ENCODE results near the gene IMMP2L.

DNA sequence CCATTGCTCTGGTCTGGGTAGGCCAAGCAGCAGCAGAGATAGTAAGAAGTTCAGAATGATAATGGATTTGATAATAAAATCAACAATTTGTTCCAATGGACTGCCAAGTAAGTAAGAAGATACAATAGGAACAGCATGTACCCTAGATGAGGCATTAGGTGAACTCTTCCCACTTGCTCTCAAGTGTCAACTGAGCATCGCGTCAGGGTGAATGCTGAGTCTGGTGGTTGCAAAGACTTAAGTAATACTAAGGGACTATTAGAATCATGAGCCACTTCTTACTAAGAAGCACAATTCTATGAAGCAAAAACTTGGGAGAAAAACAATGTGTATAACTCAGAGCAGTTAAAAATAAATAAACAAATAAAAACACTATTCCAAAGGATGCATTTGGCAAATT, 416.8 kb downstream of the IMMP2L start:
- TF ChIP-seq SP1 (CRISPR knock-in tag; conservative IDR thresholded peaks at IDR 0.05) (no peak), FOXJ3 (CRISPR knock-in tag; IDR thresholded peaks at IDR 0.05; ENCODE audit: borderline replicate concordance) (no peak), TCF7 (CRISPR knock-in tag; IDR thresholded peaks at IDR 0.05; ENCODE audit: low read depth) (no peak), ELF4 (CRISPR knock-in tag; IDR thresholded peaks at IDR 0.05; ENCODE audit: low read depth) (no peak), ZNF232 (CRISPR knock-in tag; IDR thresholded peaks at IDR 0.05) (no peak), IRF2 (CRISPR knock-in tag; IDR thresholded peaks at IDR 0.05; ENCODE audit: borderline replicate concordance, low read depth) (no peak)
- TF ChIP-seq, protein P1, sequence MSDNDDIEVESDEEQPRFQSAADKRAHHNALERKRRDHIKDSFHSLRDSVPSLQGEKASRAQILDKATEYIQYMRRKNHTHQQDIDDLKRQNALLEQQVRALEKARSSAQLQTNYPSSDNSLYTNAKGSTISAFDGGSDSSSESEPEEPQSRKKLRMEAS (CRISPR knock-in tag; IDR thresholded peaks at IDR 0.05): no peak
- TF ChIP-seq, protein P2, sequence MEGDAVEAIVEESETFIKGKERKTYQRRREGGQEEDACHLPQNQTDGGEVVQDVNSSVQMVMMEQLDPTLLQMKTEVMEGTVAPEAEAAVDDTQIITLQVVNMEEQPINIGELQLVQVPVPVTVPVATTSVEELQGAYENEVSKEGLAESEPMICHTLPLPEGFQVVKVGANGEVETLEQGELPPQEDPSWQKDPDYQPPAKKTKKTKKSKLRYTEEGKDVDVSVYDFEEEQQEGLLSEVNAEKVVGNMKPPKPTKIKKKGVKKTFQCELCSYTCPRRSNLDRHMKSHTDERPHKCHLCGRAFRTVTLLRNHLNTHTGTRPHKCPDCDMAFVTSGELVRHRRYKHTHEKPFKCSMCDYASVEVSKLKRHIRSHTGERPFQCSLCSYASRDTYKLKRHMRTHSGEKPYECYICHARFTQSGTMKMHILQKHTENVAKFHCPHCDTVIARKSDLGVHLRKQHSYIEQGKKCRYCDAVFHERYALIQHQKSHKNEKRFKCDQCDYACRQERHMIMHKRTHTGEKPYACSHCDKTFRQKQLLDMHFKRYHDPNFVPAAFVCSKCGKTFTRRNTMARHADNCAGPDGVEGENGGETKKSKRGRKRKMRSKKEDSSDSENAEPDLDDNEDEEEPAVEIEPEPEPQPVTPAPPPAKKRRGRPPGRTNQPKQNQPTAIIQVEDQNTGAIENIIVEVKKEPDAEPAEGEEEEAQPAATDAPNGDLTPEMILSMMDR (IDR thresholded peaks at IDR 0.05): no peak
- TF ChIP-seq, protein P3, sequence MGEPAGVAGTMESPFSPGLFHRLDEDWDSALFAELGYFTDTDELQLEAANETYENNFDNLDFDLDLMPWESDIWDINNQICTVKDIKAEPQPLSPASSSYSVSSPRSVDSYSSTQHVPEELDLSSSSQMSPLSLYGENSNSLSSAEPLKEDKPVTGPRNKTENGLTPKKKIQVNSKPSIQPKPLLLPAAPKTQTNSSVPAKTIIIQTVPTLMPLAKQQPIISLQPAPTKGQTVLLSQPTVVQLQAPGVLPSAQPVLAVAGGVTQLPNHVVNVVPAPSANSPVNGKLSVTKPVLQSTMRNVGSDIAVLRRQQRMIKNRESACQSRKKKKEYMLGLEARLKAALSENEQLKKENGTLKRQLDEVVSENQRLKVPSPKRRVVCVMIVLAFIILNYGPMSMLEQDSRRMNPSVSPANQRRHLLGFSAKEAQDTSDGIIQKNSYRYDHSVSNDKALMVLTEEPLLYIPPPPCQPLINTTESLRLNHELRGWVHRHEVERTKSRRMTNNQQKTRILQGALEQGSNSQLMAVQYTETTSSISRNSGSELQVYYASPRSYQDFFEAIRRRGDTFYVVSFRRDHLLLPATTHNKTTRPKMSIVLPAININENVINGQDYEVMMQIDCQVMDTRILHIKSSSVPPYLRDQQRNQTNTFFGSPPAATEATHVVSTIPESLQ (CRISPR knock-in tag; IDR thresholded peaks at IDR 0.05): no peak
- TF ChIP-seq, protein P4, sequence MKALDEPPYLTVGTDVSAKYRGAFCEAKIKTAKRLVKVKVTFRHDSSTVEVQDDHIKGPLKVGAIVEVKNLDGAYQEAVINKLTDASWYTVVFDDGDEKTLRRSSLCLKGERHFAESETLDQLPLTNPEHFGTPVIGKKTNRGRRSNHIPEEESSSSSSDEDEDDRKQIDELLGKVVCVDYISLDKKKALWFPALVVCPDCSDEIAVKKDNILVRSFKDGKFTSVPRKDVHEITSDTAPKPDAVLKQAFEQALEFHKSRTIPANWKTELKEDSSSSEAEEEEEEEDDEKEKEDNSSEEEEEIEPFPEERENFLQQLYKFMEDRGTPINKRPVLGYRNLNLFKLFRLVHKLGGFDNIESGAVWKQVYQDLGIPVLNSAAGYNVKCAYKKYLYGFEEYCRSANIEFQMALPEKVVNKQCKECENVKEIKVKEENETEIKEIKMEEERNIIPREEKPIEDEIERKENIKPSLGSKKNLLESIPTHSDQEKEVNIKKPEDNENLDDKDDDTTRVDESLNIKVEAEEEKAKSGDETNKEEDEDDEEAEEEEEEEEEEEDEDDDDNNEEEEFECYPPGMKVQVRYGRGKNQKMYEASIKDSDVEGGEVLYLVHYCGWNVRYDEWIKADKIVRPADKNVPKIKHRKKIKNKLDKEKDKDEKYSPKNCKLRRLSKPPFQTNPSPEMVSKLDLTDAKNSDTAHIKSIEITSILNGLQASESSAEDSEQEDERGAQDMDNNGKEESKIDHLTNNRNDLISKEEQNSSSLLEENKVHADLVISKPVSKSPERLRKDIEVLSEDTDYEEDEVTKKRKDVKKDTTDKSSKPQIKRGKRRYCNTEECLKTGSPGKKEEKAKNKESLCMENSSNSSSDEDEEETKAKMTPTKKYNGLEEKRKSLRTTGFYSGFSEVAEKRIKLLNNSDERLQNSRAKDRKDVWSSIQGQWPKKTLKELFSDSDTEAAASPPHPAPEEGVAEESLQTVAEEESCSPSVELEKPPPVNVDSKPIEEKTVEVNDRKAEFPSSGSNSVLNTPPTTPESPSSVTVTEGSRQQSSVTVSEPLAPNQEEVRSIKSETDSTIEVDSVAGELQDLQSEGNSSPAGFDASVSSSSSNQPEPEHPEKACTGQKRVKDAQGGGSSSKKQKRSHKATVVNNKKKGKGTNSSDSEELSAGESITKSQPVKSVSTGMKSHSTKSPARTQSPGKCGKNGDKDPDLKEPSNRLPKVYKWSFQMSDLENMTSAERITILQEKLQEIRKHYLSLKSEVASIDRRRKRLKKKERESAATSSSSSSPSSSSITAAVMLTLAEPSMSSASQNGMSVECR (CRISPR knock-in tag; IDR thresholded peaks at IDR 0.05; ENCODE audit: borderline replicate concordance): no peak
- TF ChIP-seq, protein P5, sequence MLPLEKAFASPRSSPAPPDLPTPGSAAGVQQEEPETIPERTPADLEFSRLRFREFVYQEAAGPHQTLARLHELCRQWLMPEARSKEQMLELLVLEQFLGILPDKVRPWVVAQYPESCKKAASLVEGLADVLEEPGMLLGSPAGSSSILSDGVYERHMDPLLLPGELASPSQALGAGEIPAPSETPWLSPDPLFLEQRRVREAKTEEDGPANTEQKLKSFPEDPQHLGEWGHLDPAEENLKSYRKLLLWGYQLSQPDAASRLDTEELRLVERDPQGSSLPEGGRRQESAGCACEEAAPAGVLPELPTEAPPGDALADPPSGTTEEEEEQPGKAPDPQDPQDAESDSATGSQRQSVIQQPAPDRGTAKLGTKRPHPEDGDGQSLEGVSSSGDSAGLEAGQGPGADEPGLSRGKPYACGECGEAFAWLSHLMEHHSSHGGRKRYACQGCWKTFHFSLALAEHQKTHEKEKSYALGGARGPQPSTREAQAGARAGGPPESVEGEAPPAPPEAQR (CRISPR knock-in tag; IDR thresholded peaks at IDR 0.05): no peak
- TF ChIP-seq, protein P6, sequence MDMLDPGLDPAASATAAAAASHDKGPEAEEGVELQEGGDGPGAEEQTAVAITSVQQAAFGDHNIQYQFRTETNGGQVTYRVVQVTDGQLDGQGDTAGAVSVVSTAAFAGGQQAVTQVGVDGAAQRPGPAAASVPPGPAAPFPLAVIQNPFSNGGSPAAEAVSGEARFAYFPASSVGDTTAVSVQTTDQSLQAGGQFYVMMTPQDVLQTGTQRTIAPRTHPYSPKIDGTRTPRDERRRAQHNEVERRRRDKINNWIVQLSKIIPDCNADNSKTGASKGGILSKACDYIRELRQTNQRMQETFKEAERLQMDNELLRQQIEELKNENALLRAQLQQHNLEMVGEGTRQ (CRISPR knock-in tag; IDR thresholded peaks at IDR 0.05): no peak

Data from WTC11 (cell line).